ENCODE measurements around the gene RDH16. TPM values are rescaled to one million over a fixed set of nuclear protein-coding genes. Genes with fewer than 3 reads are reported as not detected.
A peak's percentile ranks its signal among the peaks of the same experiment; 100 is the strongest.

Gene RDH16
- total and polyA plus RNA-seq, 4 donors, result 0.11 to 0.68 (median 0.38) TPM

- no peak for TF ChIP-seq CTCF (IDR thresholded peaks at IDR 0.05; ENCODE audit: control extremely low read depth, extremely low read depth)
- Histone ChIP-seq H3K4me1 (ENCODE audit: control insufficient read depth in 5 of 5, insufficient read depth in 5 of 5, low read length in 5 of 5) (peaks cover 0 to 20% (median 2%) of the 10 kb centered on the region in 5 donors), H3K36me3 (ENCODE audit: control insufficient read depth in 4 of 4, insufficient read depth in 4 of 4, low read length in 4 of 4) (peaks cover 0 to 6% (median 0%) of the 10 kb centered on the region in 4 donors), H3K27me3 (ENCODE audit: control insufficient read depth in 3 of 3, insufficient read depth in 3 of 3, low read length in 2 of 3) (no peaks in the 10 kb centered on the region), H3K9me3 (ENCODE audit: control insufficient read depth in 4 of 4, insufficient read depth in 3 of 4, low read length in 3 of 4) (no peaks in the 10 kb centered on the region), H3K9ac (ENCODE audit: insufficient read depth in 1 of 2, low read length in 2 of 2) (no peak overlapping the region), H3K27ac (ENCODE audit: low read depth in 1 of 2, low read length in 1 of 2) (no peak overlapping the region), H3K4me3 (no peak overlapping the region)
- no peak for ATAC-seq (ENCODE audit: insufficient read depth, low FRiP score)
- whole genome bisulfite sequencing, 2 donors, result 66 to 87% methylated on average over 10 of the region's 10 CpGs
- no peak for DNase-seq
These were observed 36.9 kb upstream of the RDH16 start for GRCh38 chr12:56994231-56994746.

- H3K9ac ChIP-seq (ENCODE audit: insufficient read depth in 1 of 2, low read length in 2 of 2), result no peak overlapping the region
- WGBS, 2 donors, result 42 to 57% methylated on average over 10 of the region's 10 CpGs
- DNase-seq (no peak), ATAC-seq (ENCODE audit: insufficient read depth, low FRiP score) (no peak)
- no peaks in the 10 kb centered on the region for H3K9me3 ChIP-seq (ENCODE audit: control insufficient read depth in 4 of 4, insufficient read depth in 3 of 4, low read length in 3 of 4)
- peaks cover 0 to 20% (median 6%) of the 10 kb centered on the region in 5 donors for H3K4me1 ChIP-seq (ENCODE audit: control insufficient read depth in 5 of 5, insufficient read depth in 5 of 5, low read length in 5 of 5)
- no peak overlapping the region for H3K4me3 ChIP-seq
- H3K27ac ChIP-seq (ENCODE audit: low read depth in 1 of 2, low read length in 1 of 2), result no peak overlapping the region
- peaks cover 0 to 6% (median 0%) of the 10 kb centered on the region in 4 donors for H3K36me3 ChIP-seq (ENCODE audit: control insufficient read depth in 4 of 4, insufficient read depth in 4 of 4, low read length in 4 of 4)
- no peaks in the 10 kb centered on the region for H3K27me3 ChIP-seq (ENCODE audit: control insufficient read depth in 3 of 3, insufficient read depth in 3 of 3, low read length in 2 of 3)
- TF ChIP-seq CTCF (IDR thresholded peaks at IDR 0.05; ENCODE audit: control extremely low read depth, extremely low read depth), result no peak
These were observed 35.9 kb upstream of the RDH16 start for GRCh38 chr12:56993346-56993745.

GRCh38 chr12:56991319-56992246 is 34.2 kb upstream of the RDH16 start:
- Histone ChIP-seq H3K9ac (ENCODE audit: insufficient read depth in 1 of 2, low read length in 2 of 2) (no peak overlapping the region), H3K4me1 (ENCODE audit: control insufficient read depth in 5 of 5, insufficient read depth in 5 of 5, low read length in 5 of 5) (peaks cover 0 to 21% (median 10%) of the 10 kb centered on the region in 5 donors), H3K27ac (ENCODE audit: low read depth in 1 of 2, low read length in 1 of 2) (peak overlapping the region in 1 of 2 donors; percentile 41), H3K9me3 (ENCODE audit: control insufficient read depth in 4 of 4, insufficient read depth in 3 of 4, low read length in 3 of 4) (no peaks in the 10 kb centered on the region), H3K27me3 (ENCODE audit: control insufficient read depth in 3 of 3, insufficient read depth in 3 of 3, low read length in 2 of 3) (no peaks in the 10 kb centered on the region), H3K4me3 (no peak overlapping the region), H3K36me3 (ENCODE audit: control insufficient read depth in 4 of 4, insufficient read depth in 4 of 4, low read length in 4 of 4) (no peaks in the 10 kb centered on the region)
- DNase-seq (peak; percentile 57 to 77 (median 69)), ATAC-seq (ENCODE audit: insufficient read depth, low FRiP score) (no peak)
- WGBS, 2 donors, result 52 to 64% methylated on average over 8 of the region's 8 CpGs
- TF ChIP-seq CTCF (IDR thresholded peaks at IDR 0.05; ENCODE audit: control extremely low read depth, extremely low read depth), result no peak

All from lung (tissue), 12 donors.